Measurements from ENCODE around the gene OR2S2.
"Not testable (repeated sequence)": the region's sequence is repeated elsewhere in the genome, so short reads cannot be mapped to it uniquely, and the experiment has no call there.

The OR2S2 gene

GRCh38 chr9:35917261-35917660 is 40.7 kb downstream of the OR2S2 start:
- Histone ChIP-seq H3K9me3 (no peaks in the 10 kb centered on the region), H3K27me3 (ENCODE audit: low read depth) (no peaks in the 10 kb centered on the region), H3K4me1 (no peaks in the 10 kb centered on the region), H3K36me3 (replicated peaks) (no peaks in the 10 kb centered on the region), H3K4me3 (no peak overlapping the region)
- no peak for DNase-seq (ENCODE audit: low spot score in 2 of 2)
- in situ Hi-C loops (cut with MboI; ENCODE audit: low sequenced_read_pairs), result no loop called here

GRCh38 chr9:35915681-35916294 is 42.2 kb downstream of the OR2S2 start:
- no peak overlapping the region for H3K4me3 ChIP-seq
- no peaks in the 10 kb centered on the region for H3K27me3 ChIP-seq (ENCODE audit: low read depth)
- H3K36me3 ChIP-seq (replicated peaks), result no peaks in the 10 kb centered on the region
- DNase-seq (ENCODE audit: low spot score in 2 of 2), result no peak
- no peaks in the 10 kb centered on the region for H3K9me3 ChIP-seq
- in situ Hi-C loops (cut with MboI; ENCODE audit: low sequenced_read_pairs), result no loop called here
- no peaks in the 10 kb centered on the region for H3K4me1 ChIP-seq

GRCh38 chr9:35914301-35914807 is 43.6 kb downstream of the OR2S2 start:
- no peak overlapping the region for H3K4me3 ChIP-seq

GRCh38 chr9:35913429-35913828 is 44.5 kb downstream of the OR2S2 start:
- H3K4me1 ChIP-seq; H3K36me3 ChIP-seq (replicated peaks); H3K4me3 ChIP-seq; in situ Hi-C loops (cut with MboI; ENCODE audit: low sequenced_read_pairs); H3K9me3 ChIP-seq; DNase-seq (ENCODE audit: low spot score in 2 of 2); H3K27me3 ChIP-seq (ENCODE audit: low read depth): not testable (repeated sequence)

More at GRCh38 chr9:35914301-35914807, 43.6 kb downstream of the OR2S2 start:
- H3K4me1 ChIP-seq, result no peaks in the 10 kb centered on the region
- in situ Hi-C loops (cut with MboI; ENCODE audit: low sequenced_read_pairs), result no loop called here
- H3K27me3 ChIP-seq (ENCODE audit: low read depth), result no peaks in the 10 kb centered on the region
- no peaks in the 10 kb centered on the region for H3K36me3 ChIP-seq (replicated peaks)
- peak; percentile 30 to 61 for DNase-seq (ENCODE audit: low spot score in 2 of 2)
- no peaks in the 10 kb centered on the region for H3K9me3 ChIP-seq

- H3K4me1 ChIP-seq, result peaks cover 7% of the 10 kb centered on the region
- no peak overlapping the region for H3K4me3 ChIP-seq
- in situ Hi-C loops (cut with MboI; ENCODE audit: low sequenced_read_pairs), result no loop called here
- H3K9me3 ChIP-seq, result no peaks in the 10 kb centered on the region
- no peaks in the 10 kb centered on the region for H3K27me3 ChIP-seq (ENCODE audit: low read depth)
- H3K36me3 ChIP-seq (replicated peaks), result no peaks in the 10 kb centered on the region
- no peak for DNase-seq (ENCODE audit: low spot score in 2 of 2)
Measured at GRCh38 chr9:35912791-35913400, 45.1 kb downstream of the OR2S2 start.

- H3K4me3 ChIP-seq, result no peak overlapping the region
- H3K9me3 ChIP-seq, result no peaks in the 10 kb centered on the region
- DNase-seq (ENCODE audit: low spot score in 2 of 2), result no peak
- H3K4me1 ChIP-seq, result peaks cover 15% of the 10 kb centered on the region
- H3K36me3 ChIP-seq (replicated peaks), result no peaks in the 10 kb centered on the region
- no peaks in the 10 kb centered on the region for H3K27me3 ChIP-seq (ENCODE audit: low read depth)
- in situ Hi-C loops (cut with MboI; ENCODE audit: low sequenced_read_pairs), result no loop called here
Measured at GRCh38 chr9:35911690-35912089, 46.3 kb downstream of the OR2S2 start.

GRCh38 chr9:35910613-35911359 is 47.2 kb downstream of the OR2S2 start:
- no peak overlapping the region for H3K4me3 ChIP-seq
- in situ Hi-C loops (cut with MboI; ENCODE audit: low sequenced_read_pairs), result no loop called here
- H3K9me3 ChIP-seq, result no peaks in the 10 kb centered on the region
- H3K27me3 ChIP-seq (ENCODE audit: low read depth), result no peaks in the 10 kb centered on the region
- DNase-seq (ENCODE audit: low spot score in 2 of 2), result peak; percentile 59 to 64
- H3K36me3 ChIP-seq (replicated peaks), result no peaks in the 10 kb centered on the region
- peaks cover 15% of the 10 kb centered on the region for H3K4me1 ChIP-seq

GRCh38 chr9:35909687-35910612 is 48.0 kb downstream of the OR2S2 start:
- Histone ChIP-seq H3K9me3 (no peaks in the 10 kb centered on the region), H3K4me1 (peaks cover 15% of the 10 kb centered on the region), H3K36me3 (replicated peaks) (no peaks in the 10 kb centered on the region), H3K4me3 (no peak overlapping the region), H3K27me3 (ENCODE audit: low read depth) (no peaks in the 10 kb centered on the region)
- in situ Hi-C loops (cut with MboI; ENCODE audit: low sequenced_read_pairs), result loop anchor here (5.0 to 10.0 kb wide), 2 partner anchors 37 to 115 kb away; no protein-coding TSS in a partner anchor
- DNase-seq (ENCODE audit: low spot score in 2 of 2), result no peak

GRCh38 chr9:35909274-35909673 is 48.7 kb downstream of the OR2S2 start, which contains the start of gene SPAAR:
TSS of gene SPAAR (plus strand) at chr9:35909490. CDS start at chr9:35910464, 974 bp downstream.
- no peaks in the 10 kb centered on the region for H3K9me3 ChIP-seq
- DNase-seq (ENCODE audit: low spot score in 2 of 2), result no peak
- H3K27me3 ChIP-seq (ENCODE audit: low read depth), result no peaks in the 10 kb centered on the region
- in situ Hi-C loops (cut with MboI; ENCODE audit: low sequenced_read_pairs), result loop anchor here (5.0 to 10.0 kb wide), 2 partner anchors 38 to 116 kb away; no protein-coding TSS in a partner anchor
- H3K4me1 ChIP-seq, result peaks cover 15% of the 10 kb centered on the region
- no peaks in the 10 kb centered on the region for H3K36me3 ChIP-seq (replicated peaks)
- no peak within 1 kb of the TSS for H3K4me3 ChIP-seq

- DNase-seq (ENCODE audit: low spot score in 2 of 2), result no peak
- in situ Hi-C loops (cut with MboI; ENCODE audit: low sequenced_read_pairs), result loop anchor here (5.0 to 10.0 kb wide), 2 partner anchors 39 to 116 kb away; no protein-coding TSS in a partner anchor
- Histone ChIP-seq H3K4me3 (no peak overlapping the region), H3K36me3 (replicated peaks) (no peaks in the 10 kb centered on the region), H3K27me3 (ENCODE audit: low read depth) (no peaks in the 10 kb centered on the region), H3K9me3 (no peaks in the 10 kb centered on the region), H3K4me1 (peaks cover 15% of the 10 kb centered on the region)
Measured at GRCh38 chr9:35908504-35909125, 49.3 kb downstream of the OR2S2 start.

GRCh38 chr9:35907711-35908503 is 50.0 kb downstream of the OR2S2 start:
- DNase-seq (ENCODE audit: low spot score in 2 of 2), result peak in 1 of 2 experiments; percentile 74
- Histone ChIP-seq H3K27me3 (ENCODE audit: low read depth) (no peaks in the 10 kb centered on the region), H3K36me3 (replicated peaks) (no peaks in the 10 kb centered on the region), H3K9me3 (no peaks in the 10 kb centered on the region), H3K4me3 (no peak overlapping the region), H3K4me1 (peaks cover 15% of the 10 kb centered on the region)
- in situ Hi-C loops (cut with MboI; ENCODE audit: low sequenced_read_pairs), result loop anchor here (5.0 to 10.0 kb wide), 2 partner anchors 39 to 117 kb away; no protein-coding TSS in a partner anchor

Measured in HAP-1 (cell line).